Tibial artery (tissue), 4 donors: Measurements from ENCODE around the gene PRKCB.
"Not testable (repeated sequence)": the region's sequence is repeated elsewhere in the genome, so short reads cannot be mapped to it uniquely, and the experiment has no call there.

ENCODE experiments used
- DNase-seq, 2 donors: peaks; one replicate each; pipeline ENCODE4 v3.0.0-alpha.2; 2019
- H3K27ac ChIP-seq, 2 donors: fragments of 200-600 bp; sonication (generic) in 1 of 2; 1 replicate in 1 of 2; 2 replicates in 1 of 2; pipeline ENCODE4 v1.5.1; 2018 to 2019; ENCODE audit warnings: mild to moderate bottlenecking in 1 of 2
- H3K27me3 ChIP-seq, 2 donors: fragments of 200-600 bp; sonication (generic) in 1 of 2; one replicate each; pipeline versions ENCODE4 v1.5.1 to v1.6.0; 2016 to 2019
- H3K36me3 ChIP-seq, 3 donors: fragments of 200-600 bp; sonication (generic) in 2 of 3; one replicate each; pipeline ENCODE4 v1.5.1; 2016 to 2019; ENCODE audit warnings: mild to moderate bottlenecking in 2 of 3
- H3K4me1 ChIP-seq, 4 donors: fragments of 200-600 bp; sonication (generic) in 2 of 4; 1 replicate in 3 of 4; 2 replicates in 1 of 4; pipeline ENCODE4 v1.5.1; 2016 to 2019
- H3K4me3 ChIP-seq, 2 donors: fragments of 200-600 bp; sonication (generic) in 1 of 2; 1 replicate in 1 of 2; 2 replicates in 1 of 2; pipeline ENCODE4 v1.5.1; 2018 to 2019; ENCODE audit warnings: mild to moderate bottlenecking in 2 of 2
- H3K9me3 ChIP-seq, 3 donors: fragments of 200-600 bp; sonication (generic) in 1 of 3; one replicate each; pipeline ENCODE4 v1.5.1; 2016 to 2019
- CTCF ChIP-seq, 2 experiments: fragments of 200-600 bp in 1 of 2; fragments of 450-650 bp in 1 of 2; IDR thresholded peaks; one replicate each; pipeline ENCODE4 v1.5.1; 2017 to 2019; ENCODE audit warnings: antibody characterized with exemption in 2 of 2, mild to moderate bottlenecking in 1 of 2, moderate library complexity in 1 of 2
- intact Hi-C: fragments of 100-400 bp; cut with DNase I; formaldehyde crosslinking; loops from one replicate; pipeline ENCODE4 v1.15.0; 2023; ENCODE audit warnings: low total_unique reads

Gene PRKCB

GRCh38 chr16:24093049-24093448 lies 257.3 kb downstream of the PRKCB start:
- intact Hi-C loops: no loop called here
- peaks cover 0 to 8% (median 0%) of the 10 kb centered on the region in 4 donors for H3K4me1 ChIP-seq

GRCh38 chr16:24094660-24095059 lies 258.9 kb downstream of the PRKCB start:
- intact Hi-C loops: no loop called here
- no peaks in the 10 kb centered on the region for H3K27me3 ChIP-seq
- no peaks in the 10 kb centered on the region for H3K36me3 ChIP-seq

More at GRCh38 chr16:24093049-24093448, 257.3 kb downstream of the PRKCB start:
- Histone ChIP-seq H3K36me3 (no peaks in the 10 kb centered on the region), H3K9me3 (no peaks in the 10 kb centered on the region), H3K27me3 (no peaks in the 10 kb centered on the region), H3K4me3 (no peak overlapping the region), H3K27ac (no peak overlapping the region)
- TF ChIP-seq CTCF (IDR thresholded peaks at IDR 0.05): no peak
- no peak for DNase-seq

GRCh38 chr16:24098896-24099295 lies 263.1 kb downstream of the PRKCB start:
- H3K27me3 ChIP-seq: no peaks in the 10 kb centered on the region
- no peak overlapping the region for H3K4me3 ChIP-seq
- DNase-seq: no peak
- intact Hi-C loops: no loop called here
- H3K36me3 ChIP-seq: no peaks in the 10 kb centered on the region
- TF ChIP-seq CTCF (IDR thresholded peaks at IDR 0.05): no peak
- H3K27ac ChIP-seq: no peak overlapping the region
- H3K4me1 ChIP-seq: no peaks in the 10 kb centered on the region
- no peaks in the 10 kb centered on the region for H3K9me3 ChIP-seq

More at GRCh38 chr16:24094660-24095059, 258.9 kb downstream of the PRKCB start:
- Histone ChIP-seq H3K9me3 (no peaks in the 10 kb centered on the region), H3K4me3 (no peak overlapping the region), H3K27ac (no peak overlapping the region), H3K4me1 (no peaks in the 10 kb centered on the region)
- DNase-seq: no peak
- TF ChIP-seq CTCF (IDR thresholded peaks at IDR 0.05): no peak

- Histone ChIP-seq H3K36me3 (no peaks in the 10 kb centered on the region), H3K27ac (no peak overlapping the region), H3K27me3 (no peaks in the 10 kb centered on the region), H3K9me3 (no peaks in the 10 kb centered on the region), H3K4me3 (no peak overlapping the region), H3K4me1 (no peaks in the 10 kb centered on the region)
- intact Hi-C loops: no loop called here
- DNase-seq: no peak
- TF ChIP-seq CTCF (IDR thresholded peaks at IDR 0.05): no peak
Observed at GRCh38 chr16:24101431-24101830, 265.6 kb downstream of the PRKCB start.

GRCh38 chr16:24102209-24102660 lies 266.5 kb downstream of the PRKCB start:
- intact Hi-C loops: no loop called here
- DNase-seq: no peak
- Histone ChIP-seq H3K4me1 (no peaks in the 10 kb centered on the region), H3K27me3 (no peaks in the 10 kb centered on the region), H3K36me3 (no peaks in the 10 kb centered on the region), H3K4me3 (no peak overlapping the region), H3K9me3 (no peaks in the 10 kb centered on the region), H3K27ac (no peak overlapping the region)
- TF ChIP-seq CTCF (IDR thresholded peaks at IDR 0.05): no peak

- H3K4me1 ChIP-seq, H3K27ac ChIP-seq, H3K36me3 ChIP-seq, intact Hi-C loops, H3K27me3 ChIP-seq, H3K9me3 ChIP-seq, H3K4me3 ChIP-seq, DNase-seq: not testable (repeated sequence)
Observed at GRCh38 chr16:24105471-24105870, 269.7 kb downstream of the PRKCB start.

GRCh38 chr16:24108090-24108489 lies 272.3 kb downstream of the PRKCB start:
- H3K36me3 ChIP-seq, DNase-seq, H3K4me1 ChIP-seq, H3K27me3 ChIP-seq, H3K9me3 ChIP-seq, H3K4me3 ChIP-seq, intact Hi-C loops, H3K27ac ChIP-seq: not testable (repeated sequence)
